H9 (cell line): ENCODE data around the gene ANKRD28. TPM values are rescaled to one million over a fixed set of nuclear protein-coding genes. Genes with fewer than 3 reads are reported as not detected.

Experiments
- DNase-seq: peaks from one replicate; pipeline ENCODE4 v3.0.0-alpha.2; 2017
- H2AFZ ChIP-seq: one replicate; pipeline ENCODE4 v1.6.1; 2013; ENCODE audit warnings: mild to moderate bottlenecking, low read length, control low read depth, moderate library complexity
- H2AK5ac ChIP-seq: 2 replicates; pipeline ENCODE4 v1.6.1; 2013; ENCODE audit warnings: low read length, control low read depth, mixed read lengths; ENCODE audit not compliant: insufficient read length
- H2BK120ac ChIP-seq: one replicate; pipeline ENCODE4 v1.6.1; 2013; ENCODE audit warnings: low read depth, mild to moderate bottlenecking, low read length, control low read depth, inconsistent platforms; ENCODE audit not compliant: poor library complexity, severe bottlenecking
- H2BK12ac ChIP-seq: 2 replicates; pipeline ENCODE4 v1.6.1; 2013; ENCODE audit warnings: low read length, control low read depth, mixed read lengths, low read depth; ENCODE audit not compliant: insufficient read length
- H2BK15ac ChIP-seq: 2 replicates; pipeline ENCODE4 v1.6.1; 2013; ENCODE audit warnings: low read depth, low read length, control low read depth
- H2BK20ac ChIP-seq: one replicate; pipeline ENCODE4 v1.6.1; 2013; ENCODE audit warnings: low read depth, mild to moderate bottlenecking, low read length, control low read depth, inconsistent platforms; ENCODE audit not compliant: poor library complexity, severe bottlenecking
- H2BK5ac ChIP-seq: 2 replicates; pipeline ENCODE4 v1.6.1; 2013; ENCODE audit warnings: low read length, control low read depth, mixed read lengths; ENCODE audit not compliant: insufficient read length
- H3K14ac ChIP-seq: 2 replicates; pipeline ENCODE4 v1.6.1; 2013; ENCODE audit warnings: low read length, control low read depth; ENCODE audit not compliant: insufficient read depth
- H3K18ac ChIP-seq: 2 replicates; pipeline ENCODE4 v1.6.1; 2013; ENCODE audit warnings: low read depth, mild to moderate bottlenecking, mixed read lengths, low read length, control low read depth; ENCODE audit not compliant: insufficient read length
- H3K23ac ChIP-seq: 2 replicates; pipeline ENCODE4 v1.6.1; 2013; ENCODE audit warnings: low read length, control low read depth, mixed read lengths, low read depth; ENCODE audit not compliant: insufficient read length
- H3K23me2 ChIP-seq: 2 replicates; pipeline ENCODE4 v1.6.1; 2013; ENCODE audit warnings: low read depth, mild to moderate bottlenecking, mixed read lengths, low read length, control low read depth; ENCODE audit not compliant: insufficient read length, poor library complexity, severe bottlenecking
- H3K27ac ChIP-seq: 2 replicates; pipeline ENCODE4 v1.5.1; 2013; ENCODE audit warnings: low read length, control low read depth, mixed read lengths, low read depth; ENCODE audit not compliant: insufficient read length
- H3K27me3 ChIP-seq: 2 replicates; pipeline ENCODE4 v1.6.1; 2013; ENCODE audit warnings: low read length, control low read depth, inconsistent platforms; ENCODE audit not compliant: insufficient read depth
- H3K4ac ChIP-seq: 2 replicates; pipeline ENCODE4 v1.6.1; 2013; ENCODE audit warnings: low read depth, mild to moderate bottlenecking, control low read depth, inconsistent platforms, low read length, moderate library complexity
- H3K4me1 ChIP-seq: 2 replicates; pipeline ENCODE4 v1.6.1; 2013; ENCODE audit warnings: low read length, control low read depth, inconsistent platforms; ENCODE audit not compliant: insufficient read depth
- H3K4me2 ChIP-seq: 2 replicates; pipeline ENCODE4 v1.6.1; 2013; ENCODE audit warnings: low read length, control low read depth, mixed read lengths; ENCODE audit not compliant: insufficient read length, insufficient read depth
- H3K56ac ChIP-seq: 2 replicates; pipeline ENCODE4 v1.6.1; 2013; ENCODE audit warnings: low read depth, mild to moderate bottlenecking, mixed read lengths, low read length, control low read depth; ENCODE audit not compliant: insufficient read length
- H3K79me1 ChIP-seq: 2 replicates; pipeline ENCODE4 v1.6.1; 2013; ENCODE audit warnings: low read depth, mild to moderate bottlenecking, moderate library complexity, low read length, control low read depth, inconsistent platforms; ENCODE audit not compliant: insufficient read depth, poor library complexity, severe bottlenecking
- H3K79me2 ChIP-seq: 2 replicates; pipeline ENCODE4 v1.6.1; 2013; ENCODE audit warnings: low read length, control low read depth, inconsistent platforms; ENCODE audit not compliant: insufficient read depth
- H3K9ac ChIP-seq: 2 replicates; pipeline ENCODE4 v1.6.1; 2013; ENCODE audit warnings: low read length, control low read depth, mixed read lengths; ENCODE audit not compliant: insufficient read length; ENCODE audit errors: extremely low read depth
- H3K9me3 ChIP-seq: one replicate; pipeline ENCODE4 v1.6.1; 2013; ENCODE audit warnings: low read depth, low read length, inconsistent platforms; ENCODE audit not compliant: control insufficient read depth
- H3T11ph ChIP-seq: one replicate; pipeline ENCODE4 v1.6.1; 2013; ENCODE audit warnings: mild to moderate bottlenecking, low read length, control low read depth, inconsistent platforms
- H4K20me1 ChIP-seq: one replicate; pipeline ENCODE4 v1.6.1; 2013; ENCODE audit not compliant: control insufficient read depth, insufficient read length, insufficient read depth
- H4K5ac ChIP-seq: 2 replicates; pipeline ENCODE4 v1.6.1; 2013; ENCODE audit warnings: low read depth, mild to moderate bottlenecking, mixed read lengths, low read length, control low read depth; ENCODE audit not compliant: insufficient read length
- H4K8ac ChIP-seq: replicated peaks from 2 replicates; pipeline ENCODE4 v1.6.1; 2013; ENCODE audit warnings: low read length, control low read depth, mixed read lengths, low read depth; ENCODE audit not compliant: insufficient read length
- H4K91ac ChIP-seq: 2 replicates; pipeline ENCODE4 v1.6.1; 2013; ENCODE audit warnings: low read depth, mild to moderate bottlenecking, moderate library complexity, mixed read lengths, low read length, control low read depth; ENCODE audit not compliant: insufficient read length
- H3K27ac Mint-ChIP-seq, 3 experiments: 2 replicates in 2 of 3; 3 replicates in 1 of 3; pipeline ENCODE4 v1.8.0; 2020 to 2021; ENCODE audit warnings: mixed read lengths in 3 of 3, mild to moderate bottlenecking in 1 of 3, moderate library complexity in 1 of 3
- H3K27me3 Mint-ChIP-seq: 2 replicates; pipeline ENCODE4 v1.8.0; 2021; ENCODE audit warnings: low read depth, mild to moderate bottlenecking, moderate library complexity, mixed read lengths
- H3K36me3 Mint-ChIP-seq, 3 experiments: 2 replicates in 2 of 3; 3 replicates in 1 of 3; pipeline ENCODE4 v1.8.0; 2020 to 2021; ENCODE audit warnings: low read depth in 3 of 3, mixed read lengths in 3 of 3; ENCODE audit not compliant: insufficient read depth in 1 of 3
- H3K4me1 Mint-ChIP-seq, 2 experiments: 2 replicates each; pipeline ENCODE4 v1.8.0; 2020; ENCODE audit warnings: mixed read lengths in 2 of 2
- H3K4me3 Mint-ChIP-seq, 2 experiments: 2 replicates in 1 of 2; 3 replicates in 1 of 2; pipeline ENCODE4 v1.8.0; 2020 to 2021; ENCODE audit warnings: mild to moderate bottlenecking in 2 of 2, mixed read lengths in 2 of 2, moderate library complexity in 1 of 2
- H3K9me3 Mint-ChIP-seq, 2 experiments: 2 replicates in 1 of 2; 3 replicates in 1 of 2; pipeline ENCODE4 v1.8.0; 2020; ENCODE audit warnings: mild to moderate bottlenecking in 2 of 2, mixed read lengths in 2 of 2, moderate library complexity in 1 of 2
- CTCF ChIP-seq: fragments of 200-600 bp; sonication (generic); conservative IDR thresholded peaks from 3 replicates; pipeline ENCODE4 v1.8.0; 2021; ENCODE audit warnings: antibody characterized with exemption, mild to moderate bottlenecking
- WGBS: extraction: QIAGEN DNeasy Blood & Tissue Kit; methylation state at CpG from one replicate; pipeline ENCODE4 v1.1.7; 2013; ENCODE audit warnings: missing lambda C conversion rate, low lambda C conversion rate, mixed read lengths; ENCODE audit not compliant: insufficient read length; ENCODE audit errors: extremely low coverage; 5-methylcytosine and 5-hydroxymethylcytosine counted together
- total RNA-seq: library from RNA; stranded (reverse); gene quantifications from 2 replicates; pipeline ENCODE4 v1.2.1, GENCODE V29; 2021

ANKRD28 gene
- total RNA-seq, 1 experiment from 2014 or later, result 59.0 TPM

GRCh38 chr3:15798533-15799245 lies 910 bp upstream of the ANKRD28 start:
- H3K27me3 Mint-ChIP-seq, result no peaks in the 10 kb centered on the region
- Histone ChIP-seq H3K14ac (no peak overlapping the region), H3K23me2 (no peaks in the 10 kb centered on the region), H2BK5ac (no peak overlapping the region), H4K91ac (no peak overlapping the region), H2BK12ac (no peak overlapping the region), H4K20me1 (no peaks in the 10 kb centered on the region), H2BK20ac (no peak overlapping the region), H3K4ac (no peak overlapping the region), H3K79me1 (no peaks in the 10 kb centered on the region), H3K23ac (no peak overlapping the region), H3K4me1 (no peaks in the 10 kb centered on the region), H3K9me3 (no peaks in the 10 kb centered on the region), H3K79me2 (no peaks in the 10 kb centered on the region; the same call in 1 of the 2 replicates), H3K56ac (no peak overlapping the region), H3K4me2 (no peak overlapping the region), H3K9ac (no peak overlapping the region), H3K18ac (no peak overlapping the region), H4K8ac (no peak overlapping the region), H2AFZ (no peak overlapping the region), H2AK5ac (no peak overlapping the region), H3K27me3 (no peaks in the 10 kb centered on the region), H3K27ac (no peak overlapping the region), H3T11ph (no peak overlapping the region), H4K5ac (no peak overlapping the region), H2BK15ac (no peak overlapping the region), H2BK120ac (no peak overlapping the region)
- DNase-seq, result no peak
- H3K36me3 Mint-ChIP-seq, result peaks cover 0 to 4% (median 2%) of the 10 kb centered on the region in 3 experiments; a peak in 4 of 7 replicates
- TF ChIP-seq CTCF, result no peak
- no peaks in the 10 kb centered on the region for H3K9me3 Mint-ChIP-seq
- no peak overlapping the region for H3K4me3 Mint-ChIP-seq
- peak overlapping the region in 2 of 3 experiments; percentile 23 to 95; a peak in 3 of 7 replicates for H3K27ac Mint-ChIP-seq
- peaks cover 24 to 30% of the 10 kb centered on the region in 2 experiments for H3K4me1 Mint-ChIP-seq
- WGBS, result no CpG with 5 or more reads among the region's 2 CpGs
